NCI-H2196 (cell line): Measurements from ENCODE around the gene SLFN14.
"Not testable (repeated sequence)": the region's sequence is repeated elsewhere in the genome, so short reads cannot be mapped to it uniquely, and the experiment has no call there.

Source experiments
- DNase-seq: peaks from one replicate; lab custom pipeline; 2025; ENCODE audit not compliant: unreplicated experiment; lab: John Stamatoyannopoulos, UW

Gene SLFN14

GRCh38 chr17:35559495-35560210 lies 966 bp downstream of the SLFN14 start:
- DNase-seq, result no peak

- no peak for DNase-seq
Measured at GRCh38 chr17:35557353-35557752, 3.3 kb downstream of the SLFN14 start.

GRCh38 chr17:35555691-35556090 lies 4.9 kb downstream of the SLFN14 start:
- DNase-seq, result no peak

GRCh38 chr17:35554668-35555067 lies 6.0 kb downstream of the SLFN14 start:
- no peak for DNase-seq

- DNase-seq, result no peak
Measured at GRCh38 chr17:35553310-35553709, 7.3 kb downstream of the SLFN14 start.

- no peak for DNase-seq
Measured at GRCh38 chr17:35548978-35549377, 11.6 kb downstream of the SLFN14 start.

- no peak for DNase-seq
Measured at GRCh38 chr17:35548208-35548810, 12.3 kb downstream of the SLFN14 start.

GRCh38 chr17:35546487-35546886 lies 14.1 kb downstream of the SLFN14 start:
- no peak for DNase-seq

GRCh38 chr17:35545150-35545549 lies 15.5 kb downstream of the SLFN14 start:
- DNase-seq, result no peak

- DNase-seq, result no peak
Measured at GRCh38 chr17:35543856-35544255, 16.8 kb downstream of the SLFN14 start.

- DNase-seq, result no peak
Measured at GRCh38 chr17:35542990-35543389, 17.6 kb downstream of the SLFN14 start.

GRCh38 chr17:35541434-35541833 lies 19.2 kb downstream of the SLFN14 start:
- no peak for DNase-seq

- no peak for DNase-seq
Measured at GRCh38 chr17:35540589-35541404, 19.8 kb downstream of the SLFN14 start.

GRCh38 chr17:35539659-35540026 lies 21.0 kb downstream of the SLFN14 start:
- DNase-seq, result no peak

- DNase-seq, result no peak
Measured at GRCh38 chr17:35537601-35538141, 22.9 kb downstream of the SLFN14 start, which contains the start of gene SLFN12L. Gene SLFN12L (minus strand): TSS chr17:35537678. CDS start chr17:35522364, 15,314 bp downstream.

GRCh38 chr17:35536664-35537171 lies 23.9 kb downstream of the SLFN14 start:
- DNase-seq, result no peak

- not testable (repeated sequence) for DNase-seq
Measured at GRCh38 chr17:35535406-35535805, 25.2 kb downstream of the SLFN14 start.

- DNase-seq, result no peak
Measured at GRCh38 chr17:35534576-35535093, 26.0 kb downstream of the SLFN14 start.

- DNase-seq, result no peak
Measured at GRCh38 chr17:35531160-35531559, 29.5 kb downstream of the SLFN14 start.

- no peak for DNase-seq
Measured at GRCh38 chr17:35529866-35530265, 30.8 kb downstream of the SLFN14 start.

- not testable (repeated sequence) for DNase-seq
Measured at GRCh38 chr17:35529326-35529725, 31.3 kb downstream of the SLFN14 start.
